GM12878 (cell line): ENCODE data around the gene POU2F1. TPM values are rescaled to one million over a fixed set of nuclear protein-coding genes. Genes with fewer than 3 reads are reported as not detected.

ENCODE experiments used
- ATAC-seq: fragments of 200-7000 bp; cut with Tn5 transposase; 3 replicates; pipeline ENCODE4 v1.9.1; 2020; ENCODE audit warnings: mild to moderate bottlenecking, moderate library complexity
- Bru-seq: library from RNA; stranded (reverse); fragments of 400-500 nt; gene quantifications from one replicate; lab custom pipeline; 2021; lab: Mats Ljungman, UMichigan
- BruChase-seq, 2 experiments: library from RNA; stranded (reverse); fragments of 400-500 nt; gene quantifications; one replicate each; lab custom pipeline; 2021; lab: Mats Ljungman, UMichigan
- BruUV-seq: library from RNA; stranded (reverse); fragments of 400-500 nt; replicated peaks from 2 replicates; lab custom pipeline; 2021; lab: Mats Ljungman, UMichigan
- CTCF ChIA-PET: fragments of 300-600 bp; sonication (Branson Sonifier 250); formaldehyde crosslinking; extraction: SDS; loops from one replicate; lab custom pipeline; 2021; ENCODE audit warnings: inconsistent platforms; lab: Yijun Ruan, JAX
- POLR2A ChIA-PET: fragments of 350-600 bp; formaldehyde crosslinking; extraction: SDS; loops from one replicate; lab custom pipeline; 2021; ENCODE audit warnings: inconsistent platforms; lab: Charles Lee
- RAD21 ChIA-PET: fragments of 300-600 bp; sonication (Branson Sonifier 250); formaldehyde crosslinking; loops from one replicate; lab custom pipeline; 2023; ENCODE audit warnings: antibody characterized with exemption; ENCODE audit not compliant: unreplicated experiment; lab: Charles Lee
- SMC1A ChIA-PET: fragments of 300-600 bp; sonication (Branson Sonifier 250); formaldehyde crosslinking; loops from one replicate; lab custom pipeline; 2023; ENCODE audit not compliant: unreplicated experiment, uncharacterized antibody; lab: Charles Lee
- DNase-seq: peaks from one replicate; pipeline ENCODE4 v3.0.0-alpha.2; 2011; ENCODE audit warnings: low read depth, low spot score
- FAIRE-seq: peaks from 3 replicates; lab custom pipeline; 2011; peaks lifted over from hg19 to GRCh38; lab: Jason Lieb, UNC
- H2AFZ ChIP-seq: 2 replicates; pipeline ENCODE4 v1.6.0; 2011; ENCODE audit warnings: low read depth, low read length, control low read depth; ENCODE audit not compliant: control insufficient read depth
- H3K27ac ChIP-seq: 2 replicates; pipeline ENCODE4 v1.5.1; 2011; ENCODE audit warnings: control low read depth; ENCODE audit not compliant: control insufficient read depth, insufficient read depth
- H3K27me3 ChIP-seq, 2 experiments: replicated peaks in 1 of 2; 2 replicates each; pipeline versions ENCODE4 v1.6.0 to v1.6.1; 2011; ENCODE audit warnings: low read length in 1 of 2; ENCODE audit not compliant: control insufficient read depth in 2 of 2, insufficient read depth in 2 of 2
- H3K36me3 ChIP-seq, 2 experiments: 2 replicates each; pipeline ENCODE4 v1.5.1; 2011; ENCODE audit warnings: low read length in 1 of 2; ENCODE audit not compliant: control insufficient read depth in 2 of 2, insufficient read depth in 2 of 2
- H3K4me1 ChIP-seq: 2 replicates; pipeline ENCODE4 v1.6.1; 2011; ENCODE audit warnings: mild to moderate bottlenecking, low read length, moderate library complexity, mixed read lengths; ENCODE audit not compliant: control insufficient read depth, insufficient read depth
- H3K4me2 ChIP-seq: 2 replicates; pipeline ENCODE4 v1.6.0; 2011; ENCODE audit warnings: control low read depth; ENCODE audit not compliant: control insufficient read depth, insufficient read depth
- H3K4me3 ChIP-seq: fragments of 200-600 bp; sonication (generic); 2 replicates; pipeline ENCODE4 v1.5.1; 2016
- H3K79me2 ChIP-seq: 2 replicates; pipeline ENCODE4 v1.6.0; 2011; ENCODE audit warnings: low read length; ENCODE audit not compliant: control insufficient read depth, insufficient read depth
- H3K9ac ChIP-seq: 2 replicates; pipeline ENCODE4 v1.8.0; 2011; ENCODE audit warnings: low read length, control low read depth, mixed read lengths; ENCODE audit not compliant: control insufficient read depth, insufficient read depth
- H3K9me3 ChIP-seq: replicated peaks from 3 replicates; pipeline ENCODE4 v1.5.1; 2011; ENCODE audit warnings: mild to moderate bottlenecking, low read length; ENCODE audit not compliant: control insufficient read depth, insufficient read depth
- H4K20me1 ChIP-seq: 2 replicates; pipeline ENCODE4 v1.6.0; 2011; ENCODE audit not compliant: control insufficient read depth, insufficient read depth
- BCL11A ChIP-seq: IDR thresholded peaks from 2 replicates; pipeline ENCODE4 v1.6.1; 2011; ENCODE audit warnings: low read depth, low read length
- CTCF ChIP-seq, 3 experiments: IDR thresholded peaks in 2 of 3; conservative IDR thresholded peaks in 1 of 3; 2 replicates each; pipeline ENCODE4 v1.5.1; 2011; ENCODE audit warnings: low read depth in 3 of 3, low read length in 3 of 3, mild to moderate bottlenecking in 3 of 3, control low read depth in 2 of 3, moderate library complexity in 2 of 3, inconsistent platforms in 1 of 3, mixed read lengths in 1 of 3; ENCODE audit not compliant: control insufficient read depth in 2 of 3, insufficient read depth in 1 of 3; ENCODE audit errors: extremely low read depth in 1 of 3
- EED ChIP-seq: sonication (generic); IDR thresholded peaks from 2 replicates; pipeline ENCODE4 v1.6.1; 2016; ENCODE audit warnings: antibody characterized with exemption, low read depth
- IKZF1 ChIP-seq: fragments of 450-650 bp; conservative IDR thresholded peaks from 2 replicates; pipeline ENCODE4 v1.6.1; 2017; ENCODE audit warnings: antibody characterized with exemption, mild to moderate bottlenecking
- MLLT1 ChIP-seq: fragments of 450-650 bp; IDR thresholded peaks from 2 replicates; pipeline ENCODE4 v1.6.1; 2016; ENCODE audit warnings: mild to moderate bottlenecking
- MTA2 ChIP-seq: fragments of 450-650 bp; IDR thresholded peaks from 2 replicates; pipeline ENCODE4 v1.6.1; 2016; ENCODE audit warnings: low read depth, mild to moderate bottlenecking, moderate library complexity
- MTA3 ChIP-seq: IDR thresholded peaks from 2 replicates; pipeline ENCODE4 v1.6.1; 2012; ENCODE audit warnings: low read length, inconsistent platforms, borderline replicate concordance
- NRF1 ChIP-seq: conservative IDR thresholded peaks from 2 replicates; pipeline ENCODE4 v1.6.1; 2011; ENCODE audit warnings: mild to moderate bottlenecking, low read depth, low read length, improper control_type of control experiment
- POLR2AphosphoS5 ChIP-seq: IDR thresholded peaks from 2 replicates; pipeline ENCODE4 v1.6.1; 2011; ENCODE audit warnings: mild to moderate bottlenecking, low read length, inconsistent platforms
- RB1 ChIP-seq: fragments of 450-650 bp; formaldehyde crosslinking; IDR thresholded peaks from 2 replicates; pipeline ENCODE4 v1.6.1; 2017; ENCODE audit warnings: mild to moderate bottlenecking, borderline replicate concordance
- SIX5 ChIP-seq: IDR thresholded peaks from 2 replicates; pipeline ENCODE4 v1.6.1; 2011; ENCODE audit warnings: mild to moderate bottlenecking, low read depth, low read length, moderate library complexity; ENCODE audit not compliant: severe bottlenecking
- SMAD1 ChIP-seq: fragments of 450-650 bp; IDR thresholded peaks from 2 replicates; pipeline ENCODE4 v1.6.1; 2018; ENCODE audit warnings: mild to moderate bottlenecking, low read depth; ENCODE audit not compliant: partially characterized antibody
- SMAD5 ChIP-seq: IDR thresholded peaks from 2 replicates; pipeline ENCODE4 v1.6.1; 2016; ENCODE audit warnings: antibody characterized with exemption, low read depth
- WGBS: methylation state at CpG from one replicate; pipeline ENCODE4 v1.1.6; 2016; ENCODE audit warnings: low lambda C conversion rate; ENCODE audit not compliant: insufficient replicate concordance, insufficient coverage; ENCODE audit errors: missing lambda C conversion rate; 5-methylcytosine and 5-hydroxymethylcytosine counted together
- in situ Hi-C: fragments of 300-500 bp; cut with MboI; formaldehyde crosslinking; loops from 9 replicates; pipeline ENCODE4 v1.14.3; 2018; ENCODE audit warnings: mixed read lengths
- intact Hi-C: fragments of 100-400 bp; cut with micrococcal nuclease; formaldehyde crosslinking; loops from one replicate; pipeline ENCODE4 v1.14.2; 2022; ENCODE audit not compliant: unreplicated experiment
- long read RNA-seq, 2 experiments: library from polyadenylated mRNA; unstranded; transcript quantifications; one replicate each; pipeline ENCODE4 v2.0.0, GENCODE V29; 2019 to 2020
- polyA minus RNA-seq, 3 experiments: library from RNA; depleted of rRNA, polyadenylated mRNA; stranded (reverse); fragments of >200 nt; gene quantifications; 2 replicates each; pipeline ENCODE4 v1.2.3, GENCODE V29; 2011
- polyA plus RNA-seq, 11 experiments: library from polyadenylated mRNA; depleted of rRNA in 4 of 11; unstranded in 6 of 11; stranded (reverse) in 5 of 11; fragments of >200 nt; fragmentation: Nextera tagmentation in 4 of 11; fragmentation: Illumina TruSeq in 1 of 11; extraction: Ambion mirVana in 4 of 11; extraction: Trizol in 1 of 11; gene quantifications; 1 replicate in 1 of 11; 2 replicates in 10 of 11; pipeline versions ENCODE4 v1.2.1 to v1.2.3, GENCODE V29; 2011 to 2016; ENCODE audit warnings: inconsistent platforms in 2 of 11, missing spikeins in 2 of 11, low read depth in 1 of 11
- total RNA-seq, 4 experiments: library from RNA; depleted of rRNA in 3 of 4; stranded (reverse); fragments of >200 nt in 3 of 4; fragmentation: Illumina TruSeq in 1 of 4; extraction: Trizol in 1 of 4; gene quantifications; 2 replicates each; pipeline versions ENCODE4 v1.2.1 to v1.2.3, GENCODE V29; 2013 to 2021

POU2F1 gene
- total RNA-seq (2013; cell fraction: nucleolus; rRNA removed): 130 and 140 TPM in 2 replicates
- 10.1 and 10.2 TPM in 2 replicates for total RNA-seq (2014; rRNA removed)
- 15.6 and 15.7 TPM in 2 replicates for total RNA-seq (2014; rRNA removed; fragmentation: Illumina TruSeq; extraction: Trizol)
- total RNA-seq (2021): 21.1 and 21.7 TPM in 2 replicates
- 3.8 TPM for polyA plus RNA-seq (2011; ENCODE audit: low read depth)
- polyA plus RNA-seq (2011; rRNA removed): 18.0 and 21.0 TPM in 2 replicates
- polyA plus RNA-seq (2011; cell fraction: cytosol; rRNA removed): 14.8 and 17.0 TPM in 2 replicates
- 34.7 and 37.1 TPM in 2 replicates for polyA plus RNA-seq (2011; cell fraction: nucleus; rRNA removed)
- 5.8 and 8.8 TPM in 2 replicates for polyA plus RNA-seq (2012)
- 8.2 and 9.4 TPM in 2 replicates for polyA plus RNA-seq (2014; fragmentation: Illumina TruSeq; extraction: Trizol)
- polyA plus RNA-seq (2014; fragmentation: Nextera tagmentation; extraction: Ambion mirVana): 1 to 10 TPM; 2.5 to 4.6 TPM
- 6.9 and 7.2 TPM in 2 replicates for polyA plus RNA-seq (2014; rRNA removed)
- polyA plus RNA-seq (2016; fragmentation: Nextera tagmentation; extraction: Ambion mirVana): 10 to 100 TPM; 14.9 to 20.0 TPM
- polyA minus RNA-seq (2011; rRNA and poly(A)+ RNA removed): 65.6 and 68.2 TPM in 2 replicates
- polyA minus RNA-seq (2011; cell fraction: cytosol; rRNA and poly(A)+ RNA removed): 7.9 and 8.9 TPM in 2 replicates
- 30.2 and 46.4 TPM in 2 replicates for polyA minus RNA-seq (2011; cell fraction: nucleus; rRNA and poly(A)+ RNA removed)
- percentile 86 among the genes with signal in this experiment for Bru-seq, nascent RNA
- percentile 78 among the genes with signal in this experiment for BruChase-seq, experiment 1, labeled RNA remaining after a 6-hour chase
- percentile 84 among the genes with signal in this experiment for BruChase-seq, experiment 2, labeled RNA remaining after a 2-hour chase
- long read RNA-seq, experiment 1, full-length matches to known transcripts: 4 of 10 reads
- long read RNA-seq, experiment 1, partial matches to known transcripts: 3 of 10 reads
- long read RNA-seq, experiment 1, other reads (novel, unspliced or antisense): 3 of 10 reads
- long read RNA-seq, experiment 2, full-length matches to known transcripts: 5 of 16 reads
- long read RNA-seq, experiment 2, partial matches to known transcripts: 4 of 16 reads
- long read RNA-seq, experiment 2, other reads (novel, unspliced or antisense): 7 of 16 reads

GRCh38 chr1:167220537-167221125, at the start of gene POU2F1:
Gene POU2F1, plus strand, starts transcription at chr1:167220886. Its CDS starts 12 bp downstream, at chr1:167220898.
- BruUV-seq: no TSS peak
- H3K9me3 ChIP-seq: no peaks in the 10 kb centered on the region
- TF ChIP-seq POLR2AphosphoS5: peak; percentile 75; the same call in 1 of the 2 replicates
- peak; percentile 7 for TF ChIP-seq SIX5
- TF ChIP-seq SMAD1: no peak
- no peak for TF ChIP-seq MLLT1
- TF ChIP-seq RB1: no peak
- TF ChIP-seq IKZF1: peak; percentile 100
- TF ChIP-seq NRF1: peak; percentile 100
- TF ChIP-seq EED: no peak
- peak; percentile 64 to 81 (median 78) for TF ChIP-seq CTCF (IDR thresholded peaks at IDR 0.05 in 2 of 3, conservative IDR thresholded peaks at IDR 0.05 in 1 of 3; ENCODE audit: control insufficient read depth in 2 of 3, extremely low read depth in 1 of 3, insufficient read depth in 1 of 3, low read depth in 3 of 3, low read length in 3 of 3)
- TF ChIP-seq BCL11A: no peak
- TF ChIP-seq SMAD5: no peak; the same call in 1 of the 2 replicates
- no peak for TF ChIP-seq MTA3
- no peak for TF ChIP-seq MTA2

More at GRCh38 chr1:167220537-167221125, at the start of gene POU2F1:
- intact Hi-C loops (loop anchor here (1.0 to 5.0 kb wide), 6 partner anchors 42 to 492 kb away; no protein-coding TSS in a partner anchor), in situ Hi-C loops (no loop called here)
- no peaks in the 10 kb centered on the region for H3K27me3 ChIP-seq
- H3K27ac ChIP-seq: peak within 1 kb of the TSS; percentile 98
- ChIA-PET SMC1A (interaction anchor here (0.6 to 2.7 kb wide), 22 partner anchors 10 to 330 kb away, joined by 3 to 19 read pairs (median 4); no protein-coding TSS in a partner anchor), CTCF (interaction anchor here (0.6 to 3.6 kb wide), 45 partner anchors 9 to 1054 kb away, joined by 3 to 22 read pairs (median 5); partner anchors contain the start of gene FAM78B), RAD21 (interaction anchor here (0.6 to 7.5 kb wide), 50 partner anchors 10 to 496 kb away, joined by 3 to 124 read pairs (median 4); partner anchors contain the start of genes CREG1, RCSD1 and TADA1), POLR2A (interaction anchor here (0.6 to 3.1 kb wide), 22 partner anchors 11 to 403 kb away, joined by 3 to 17 read pairs (median 4); no protein-coding TSS in a partner anchor)
- H3K79me2 ChIP-seq: peaks cover 43% of the 10 kb centered on the region
- ATAC-seq (peak; percentile 81), FAIRE-seq (peak; percentile 98), DNase-seq (peak; percentile 94)
- no peaks in the 10 kb centered on the region for H4K20me1 ChIP-seq
- peak within 1 kb of the TSS; percentile 98 for H2AFZ ChIP-seq
- 1% methylated on average over 33 of the region's 53 CpGs for WGBS
- peak within 1 kb of the TSS; percentile 96 for H3K9ac ChIP-seq
- H3K4me1 ChIP-seq: peaks cover 10% of the 10 kb centered on the region; the same call in 1 of the 2 replicates
- peak within 1 kb of the TSS; percentile 92 for H3K4me3 ChIP-seq
- H3K4me2 ChIP-seq: peak within 1 kb of the TSS; percentile 93
- H3K36me3 ChIP-seq: no peaks in the 10 kb centered on the region
